A549 (cell line): ENCODE measurements around the gene ANG. TPM values are rescaled to one million over a fixed set of nuclear protein-coding genes. Genes with fewer than 3 reads are reported as not detected.

Experiments
- ATAC-seq, 2 experiments: fragments of 200-7000 bp in 1 of 2; fragments of >200 bp in 1 of 2; cut with Nextera tagmentation in 1 of 2; cut with Tn5 transposase in 1 of 2; 3 replicates each; pipeline versions ENCODE4 v1.8.0 to v1.9.1; 2018 to 2020; ENCODE audit warnings: mild to moderate bottlenecking in 1 of 2, moderate library complexity in 1 of 2
- CTCF ChIA-PET: fragments of 300-600 bp; sonication (Branson Sonifier 250); formaldehyde crosslinking; extraction: SDS; loops from one replicate; lab custom pipeline; 2021; ENCODE audit warnings: antibody characterized with exemption, inconsistent platforms; lab: Yijun Ruan, JAX
- POLR2A ChIA-PET: fragments of 350-600 bp; formaldehyde crosslinking; extraction: SDS; loops from one replicate; lab custom pipeline; 2021; ENCODE audit warnings: antibody characterized with exemption, inconsistent platforms; lab: Yijun Ruan, JAX
- DNase-seq, 2 experiments: peaks; one replicate each; pipeline versions ENCODE4 v3.0.0 to v3.0.0-alpha.2; 2011 to 2016; ENCODE audit warnings: low read depth in 1 of 2, low spot score in 1 of 2
- FAIRE-seq: peaks from 2 replicates; lab custom pipeline; 2011; peaks lifted over from hg19 to GRCh38; lab: Jason Lieb, UNC
- H3K27ac ChIP-seq, 2 experiments: fragments of >200 bp; sonication (Bioruptor Twin); formaldehyde crosslinking; 3 replicates each; pipeline ENCODE4 v1.5.1; 2016 to 2017
- H3K4me1 ChIP-seq: fragments of >200 bp; sonication (Bioruptor Twin); formaldehyde crosslinking; 3 replicates; pipeline ENCODE4 v1.6.1; 2016
- H3K4me2 ChIP-seq: fragments of >200 bp; sonication (Bioruptor Twin); formaldehyde crosslinking; 3 replicates; pipeline ENCODE4 v1.6.1; 2016
- H3K4me3 ChIP-seq: fragments of >200 bp; sonication (Bioruptor Twin); formaldehyde crosslinking; 3 replicates; pipeline ENCODE4 v1.5.1; 2016
- H3K9me3 ChIP-seq: fragments of >200 bp; sonication (Bioruptor Twin); formaldehyde crosslinking; 3 replicates; pipeline ENCODE4 v1.6.1; 2016
- BCL3 ChIP-seq: fragments of >200 bp; sonication (Bioruptor Twin); formaldehyde crosslinking; IDR thresholded peaks from 3 replicates; pipeline ENCODE4 v1.6.1; 2016
- BHLHE40 ChIP-seq: IDR thresholded peaks from 2 replicates; pipeline ENCODE4 v1.6.1; 2012; ENCODE audit warnings: low read depth, low read length, inconsistent platforms
- CBX8 ChIP-seq: fragments of 200-600 bp; sonication (generic); IDR thresholded peaks from 2 replicates; pipeline ENCODE4 v1.6.1; 2016
- CHD2 ChIP-seq: fragments of 150-350 bp; IDR thresholded peaks from 2 replicates; pipeline ENCODE4 v1.6.1; 2014; ENCODE audit warnings: low read length; ENCODE audit not compliant: partially characterized antibody
- E2F6 ChIP-seq: IDR thresholded peaks from 2 replicates; pipeline ENCODE4 v1.6.1; 2012; ENCODE audit warnings: low read depth, borderline replicate concordance
- ESRRA ChIP-seq: fragments of 150-350 bp; IDR thresholded peaks from 2 replicates; pipeline ENCODE4 v1.6.1; 2014; ENCODE audit warnings: mild to moderate bottlenecking, low read length, borderline replicate concordance
- FOSL2 ChIP-seq, 2 experiments: fragments of 450-650 bp in 1 of 2; fragments of >200 bp in 1 of 2; sonication (Bioruptor Twin) in 1 of 2; formaldehyde crosslinking; IDR thresholded peaks; 2 replicates each; pipeline versions ENCODE4 v1.5.0 to v1.6.1; 2016 to 2020; ENCODE audit warnings: mild to moderate bottlenecking in 1 of 2, moderate library complexity in 1 of 2
- HES2 ChIP-seq: fragments of >200 bp; sonication (Bioruptor Twin); formaldehyde crosslinking; IDR thresholded peaks from 2 replicates; pipeline ENCODE4 v1.6.1; 2016
- HEYL ChIP-seq: fragments of 250-450 bp; sonication (Bioruptor Pico); IDR thresholded peaks from 2 replicates; pipeline ENCODE4 v1.8.0; 2021; ENCODE audit warnings: mild to moderate bottlenecking, moderate library complexity
- HOXA7 ChIP-seq: fragments of 250-450 bp; sonication (Bioruptor Pico); IDR thresholded peaks from 2 replicates; pipeline ENCODE4 v1.5.0; 2020; ENCODE audit warnings: mild to moderate bottlenecking, moderate library complexity
- HOXB5 ChIP-seq: fragments of 250-450 bp; sonication (Bioruptor Pico); IDR thresholded peaks from 2 replicates; pipeline ENCODE4 v1.5.0; 2020; ENCODE audit warnings: mild to moderate bottlenecking, moderate library complexity
- JUNB ChIP-seq: fragments of >200 bp; sonication (Bioruptor Twin); formaldehyde crosslinking; IDR thresholded peaks from 2 replicates; pipeline ENCODE4 v1.6.1; 2016
- NFE2L2 ChIP-seq: fragments of 150-350 bp; conservative IDR thresholded peaks from 2 replicates; pipeline ENCODE4 v1.6.1; 2014; ENCODE audit warnings: low read length
- NPAS2 ChIP-seq: fragments of 250-450 bp; sonication (Bioruptor Pico); IDR thresholded peaks from 2 replicates; pipeline ENCODE4 v1.8.0; 2022; ENCODE audit warnings: mild to moderate bottlenecking, moderate library complexity, borderline replicate concordance
- PBX3 ChIP-seq: IDR thresholded peaks from 2 replicates; pipeline ENCODE4 v1.6.1; 2012
- RCOR1 ChIP-seq: fragments of 150-350 bp; IDR thresholded peaks from 2 replicates; pipeline ENCODE4 v1.6.1; 2014; ENCODE audit warnings: antibody characterized with exemption, low read length, low read depth
- RFX5 ChIP-seq: fragments of 450-650 bp; IDR thresholded peaks from 2 replicates; pipeline ENCODE4 v1.7.1; 2014; ENCODE audit warnings: antibody characterized with exemption, mild to moderate bottlenecking, moderate library complexity
- RNF2 ChIP-seq: fragments of 200-600 bp; sonication (generic); IDR thresholded peaks from 2 replicates; pipeline ENCODE4 v1.6.1; 2016; ENCODE audit warnings: low read depth, mild to moderate bottlenecking, antibody characterized with exemption, moderate library complexity, borderline replicate concordance
- SREBF2 ChIP-seq: fragments of 450-650 bp; IDR thresholded peaks from 2 replicates; pipeline ENCODE4 v1.6.1; 2014; ENCODE audit warnings: mild to moderate bottlenecking, moderate library complexity
- USF2 ChIP-seq: fragments of 450-650 bp; IDR thresholded peaks from 2 replicates; pipeline ENCODE4 v1.6.1; 2014; ENCODE audit warnings: antibody characterized with exemption
- ZC3H11A ChIP-seq: fragments of 450-650 bp; IDR thresholded peaks from 2 replicates; pipeline ENCODE4 v1.6.1; 2014; ENCODE audit warnings: antibody characterized with exemption, mild to moderate bottlenecking
- ZSCAN20 ChIP-seq: fragments of 250-450 bp; sonication (Bioruptor Pico); IDR thresholded peaks from 2 replicates; pipeline ENCODE4 v1.8.0; 2022; ENCODE audit warnings: mild to moderate bottlenecking, moderate library complexity
- WGBS: methylation state at CpG from one replicate; pipeline ENCODE4 v1.1.6; 2017; ENCODE audit errors: missing lambda C conversion rate; 5-methylcytosine and 5-hydroxymethylcytosine counted together
- polyA plus RNA-seq, 4 experiments: library from polyadenylated mRNA; depleted of rRNA in 3 of 4; stranded (reverse); fragments of >200 nt; fragmentation: RNase III in 1 of 4; extraction: RNeasy Plus Mini Kit Qiagen cat#74134 plus additional on column Dnase treatment in 1 of 4; gene quantifications; 2 replicates in 3 of 4; 3 replicates in 1 of 4; pipeline ENCODE4 v1.2.3, GENCODE V29; 2011 to 2017

ANG gene
- polyA plus RNA-seq, 2 of the 4 experiments (the other 2 are of a cell fraction): 10.5 to 35.4 TPM

GRCh38 chr14:20655851-20656250 lies 32.7 kb upstream of the ANG start:
- FAIRE-seq (no peak), ATAC-seq (0 out of 6 replicates have a peak, but pooled peaks of 1 of the 2 experiments have one; percentile 26), DNase-seq (peak in 1 of 2 experiments; percentile 16)
- 88% methylated on average over 4 of the region's 4 CpGs for WGBS
- Histone ChIP-seq H3K27ac (no peak overlapping the region), H3K9me3 (no peaks in the 10 kb centered on the region), H3K4me2 (no peak overlapping the region), H3K4me3 (no peak overlapping the region), H3K4me1 (peaks cover 27% of the 10 kb centered on the region; the same call in 2 of the 3 replicates)
- POLR2A ChIA-PET: interaction anchor here (1.0 to 1.4 kb wide), 2 partner anchors 26 to 313 kb away, joined by 4 to 10 read pairs; partner anchors contain the start of gene PARP2
- CTCF ChIA-PET: interaction anchor here (0.7 to 11.5 kb wide), 12 partner anchors 9 to 200 kb away, joined by 3 to 191 read pairs (median 6); partner anchors contain the start of gene RNASE4
- TF ChIP-seq HOXB5 (CRISPR knock-in tag) (no peak), E2F6 (no peak), CBX8 (no peak), ZC3H11A (no peak), RNF2 (no peak), NFE2L2 (no peak), NPAS2 (CRISPR knock-in tag) (no peak), PBX3 (no peak)
- TF ChIP-seq, all 56 proteins: peak for 0

GRCh38 chr14:20656274-20656673 lies 32.3 kb upstream of the ANG start:
- ATAC-seq: no peak
- CTCF ChIA-PET: interaction anchor here (0.7 to 11.5 kb wide), 14 partner anchors 8 to 199 kb away, joined by 3 to 191 read pairs (median 6); partner anchors contain the start of gene RNASE4
- no peak overlapping the region; the same call in 1 of the 3 replicates for H3K4me2 ChIP-seq
- no peaks in the 10 kb centered on the region for H3K9me3 ChIP-seq
- no peak for TF ChIP-seq HES2
- TF ChIP-seq CHD2: no peak
- TF ChIP-seq USF2: no peak
- TF ChIP-seq ZSCAN20 (CRISPR knock-in tag): no peak
- no peak for TF ChIP-seq BHLHE40
- no peak for TF ChIP-seq SREBF2
- no peak for TF ChIP-seq NFE2L2
- TF ChIP-seq JUNB: no peak
- no peak for TF ChIP-seq RCOR1
- TF ChIP-seq BCL3: no peak
- TF ChIP-seq FOSL2 (IDR thresholded peaks at IDR 0.05): no peak
- no peak for TF ChIP-seq FOSL2 (CRISPR knock-in tag; IDR thresholded peaks at IDR 0.05)
- no peak for TF ChIP-seq HOXA7 (CRISPR knock-in tag)
- TF ChIP-seq ESRRA: no peak
- TF ChIP-seq ZC3H11A: no peak
- no peak for TF ChIP-seq RFX5
- TF ChIP-seq HEYL (CRISPR knock-in tag): no peak
- TF ChIP-seq, all 56 proteins: peak for 0
- DNase-seq: no peak
- no peak overlapping the region for H3K4me3 ChIP-seq
- 85% methylated on average over 4 of the region's 4 CpGs for WGBS
- peaks cover 27% of the 10 kb centered on the region; the same call in 2 of the 3 replicates for H3K4me1 ChIP-seq
- POLR2A ChIA-PET: interaction anchor here (1.4 kb wide), 1 partner anchor 26 kb away, joined by 4 read pairs; no protein-coding TSS in a partner anchor
- no peak for FAIRE-seq
- H3K27ac ChIP-seq: no peak overlapping the region
